Stimulated activated effector memory CD8-positive, alpha-beta T cell treated with anti-CD3 and anti-CD28 coated beads, Interleukin-12 subunit alpha, Interleukin-12 subunit beta, amount 100 ng/mL, for 72 hours (primary cell): ENCODE measurements around the gene CAPZA1.
"Not testable (repeated sequence)": the region's sequence is repeated elsewhere in the genome, so short reads cannot be mapped to it uniquely, and the experiment has no call there.

ENCODE experiments used
- ATAC-seq: fragments of 150-1000 bp; cut with Tn5 transposase; 2 replicates; pipeline ENCODE4 v1.10.0; 2021
- DNase-seq, 2 donors: peaks; one replicate each; pipeline ENCODE4 v3.0.0; 2021 to 2022; ENCODE audit warnings: low spot score in 2 of 2
- H3K27ac Mint-ChIP-seq: one replicate; pipeline ENCODE4 v1.8.0; 2022; ENCODE audit warnings: mild to moderate bottlenecking, mixed read lengths
- H3K36me3 Mint-ChIP-seq: one replicate; pipeline ENCODE4 v1.8.0; 2022; ENCODE audit warnings: mild to moderate bottlenecking, mixed read lengths
- H3K4me1 Mint-ChIP-seq: one replicate; pipeline ENCODE4 v1.8.0; 2022; ENCODE audit warnings: mixed read lengths
- H3K4me3 Mint-ChIP-seq: one replicate; pipeline ENCODE4 v1.8.0; 2022; ENCODE audit warnings: mild to moderate bottlenecking, mixed read lengths
- H3K9me3 Mint-ChIP-seq: one replicate; pipeline ENCODE4 v1.8.0; 2022; ENCODE audit warnings: mixed read lengths

Gene CAPZA1

GRCh38 chr1:112618721-112619517, 713 bp upstream of the CAPZA1 start, which contains the start of gene ST7L:
TSS of gene ST7L (minus strand) at chr1:112619141. CDS start at chr1:112619113, 28 bp downstream.
- Mint-ChIP-seq H3K4me1 (peaks cover 25% of the 10 kb centered on the region), H3K36me3 (peaks cover 67% of the 10 kb centered on the region), H3K9me3 (no peaks in the 10 kb centered on the region), H3K4me3 (peak within 1 kb of the TSS; percentile 98), H3K27ac (peak within 1 kb of the TSS; percentile 100)
- peak; percentile 44 to 81 for DNase-seq
- peak; percentile 48 for ATAC-seq

- ATAC-seq: no peak
- Mint-ChIP-seq H3K9me3 (no peaks in the 10 kb centered on the region), H3K27ac (peak overlapping the region; percentile 100), H3K4me3 (peak overlapping the region; percentile 98), H3K4me1 (peaks cover 33% of the 10 kb centered on the region), H3K36me3 (peaks cover 76% of the 10 kb centered on the region)
- no peak for DNase-seq
These were observed 704 bp downstream of the CAPZA1 start for GRCh38 chr1:112620377-112620695.

GRCh38 chr1:112624493-112624892, 4.9 kb downstream of the CAPZA1 start:
- Mint-ChIP-seq H3K27ac (peak overlapping the region; percentile 21), H3K4me3 (peak overlapping the region; percentile 98), H3K4me1 (peaks cover 49% of the 10 kb centered on the region), H3K36me3 (peaks cover 98% of the 10 kb centered on the region)
- ATAC-seq, H3K9me3 Mint-ChIP-seq, DNase-seq: not testable (repeated sequence)

DNA sequence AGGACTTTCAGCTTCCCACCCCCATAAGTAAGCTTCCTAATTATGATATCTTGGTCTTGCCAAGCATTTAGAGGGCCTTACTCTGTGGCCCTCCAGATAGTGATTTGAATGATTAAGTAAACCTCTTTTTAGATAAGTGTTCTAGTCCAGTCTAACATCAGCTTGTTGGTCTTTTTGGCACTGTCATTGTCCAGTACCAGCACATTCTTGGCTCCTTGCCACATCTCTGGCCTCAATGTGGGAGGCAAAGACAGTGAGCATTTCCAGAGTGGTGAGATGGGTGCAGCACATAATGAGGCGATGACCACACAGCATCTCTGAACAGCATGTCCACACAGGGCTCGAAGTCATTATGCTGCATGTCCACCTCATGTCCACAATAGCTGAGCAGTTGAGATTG, 6.1 kb downstream of the CAPZA1 start:
- Mint-ChIP-seq H3K9me3 (no peaks in the 10 kb centered on the region), H3K36me3 (peaks cover 98% of the 10 kb centered on the region), H3K27ac (peak overlapping the region; percentile 21), H3K4me3 (peak overlapping the region; percentile 98), H3K4me1 (peaks cover 59% of the 10 kb centered on the region)
- no peak for ATAC-seq
- no peak for DNase-seq

DNA sequence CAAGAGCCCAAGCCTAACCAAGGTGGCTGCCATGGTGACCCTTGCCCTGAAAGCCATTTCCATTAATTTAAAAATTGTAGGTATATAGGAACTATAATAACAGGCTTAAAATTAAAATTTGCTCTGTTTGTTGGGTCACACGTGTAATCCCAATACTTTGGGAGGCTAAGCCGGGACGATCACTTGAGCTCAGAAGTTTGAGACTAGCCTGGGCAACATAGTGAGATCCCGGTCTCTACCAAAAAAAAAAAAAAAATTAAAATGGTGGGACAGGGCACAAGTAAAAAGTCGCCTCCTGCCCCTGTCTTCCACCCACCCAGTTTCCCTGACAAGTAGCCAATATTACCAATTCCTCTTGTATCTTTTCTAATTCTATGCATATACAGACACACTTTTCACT, 6.6 kb downstream of the CAPZA1 start:
- Mint-ChIP-seq H3K27ac (peak overlapping the region; percentile 21), H3K4me3 (no peak overlapping the region), H3K4me1 (peaks cover 64% of the 10 kb centered on the region), H3K36me3 (peaks cover 98% of the 10 kb centered on the region), H3K9me3 (no peaks in the 10 kb centered on the region)
- ATAC-seq: no peak
- DNase-seq: no peak

DNA sequence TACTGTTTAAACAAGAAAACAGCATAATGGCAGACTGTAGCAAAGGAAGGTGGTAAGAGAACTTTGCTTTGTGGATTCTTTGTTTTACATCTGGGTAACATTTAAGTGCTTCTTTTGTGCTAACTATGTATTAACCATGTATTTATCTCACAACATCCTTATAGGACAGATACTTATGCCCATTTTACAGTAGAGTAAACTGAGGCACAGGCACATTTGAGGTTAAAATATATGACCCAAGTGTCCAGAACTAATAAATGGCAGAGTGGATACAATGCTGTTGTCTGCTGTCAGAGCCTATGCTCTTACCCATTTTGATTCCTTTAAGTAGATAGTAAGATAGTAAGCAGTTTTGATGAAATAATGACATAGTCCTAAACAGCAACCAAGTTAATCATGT, 7.3 kb downstream of the CAPZA1 start:
- H3K9me3 Mint-ChIP-seq: no peaks in the 10 kb centered on the region
- no peak for ATAC-seq
- no peak overlapping the region for H3K4me3 Mint-ChIP-seq
- H3K4me1 Mint-ChIP-seq: peaks cover 66% of the 10 kb centered on the region
- DNase-seq: no peak
- H3K27ac Mint-ChIP-seq: peak overlapping the region; percentile 21
- peaks cover 98% of the 10 kb centered on the region for H3K36me3 Mint-ChIP-seq

DNA sequence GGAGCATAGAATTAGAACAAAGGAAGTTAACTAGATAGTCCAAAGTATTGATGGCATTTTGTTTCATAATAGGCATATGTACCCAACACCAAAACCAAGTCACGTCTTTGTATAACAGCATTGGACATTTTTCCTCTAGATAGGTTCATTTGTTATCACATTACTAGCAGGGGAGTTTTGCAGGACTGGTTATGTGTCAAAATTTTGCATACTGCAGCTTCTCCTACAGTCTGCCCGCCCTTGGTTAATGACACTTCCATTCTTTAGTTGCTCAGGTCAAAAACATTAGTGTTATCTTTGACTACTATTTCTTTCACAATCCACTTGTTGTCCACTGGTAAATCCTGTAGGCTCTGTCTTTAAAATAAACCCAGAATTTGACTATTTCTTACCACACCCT, 8.9 kb downstream of the CAPZA1 start:
- ATAC-seq: no peak
- no peak overlapping the region for H3K27ac Mint-ChIP-seq
- no peaks in the 10 kb centered on the region for H3K9me3 Mint-ChIP-seq
- no peak overlapping the region for H3K4me3 Mint-ChIP-seq
- H3K4me1 Mint-ChIP-seq: peaks cover 73% of the 10 kb centered on the region
- peaks cover 97% of the 10 kb centered on the region for H3K36me3 Mint-ChIP-seq
- no peak for DNase-seq

DNA sequence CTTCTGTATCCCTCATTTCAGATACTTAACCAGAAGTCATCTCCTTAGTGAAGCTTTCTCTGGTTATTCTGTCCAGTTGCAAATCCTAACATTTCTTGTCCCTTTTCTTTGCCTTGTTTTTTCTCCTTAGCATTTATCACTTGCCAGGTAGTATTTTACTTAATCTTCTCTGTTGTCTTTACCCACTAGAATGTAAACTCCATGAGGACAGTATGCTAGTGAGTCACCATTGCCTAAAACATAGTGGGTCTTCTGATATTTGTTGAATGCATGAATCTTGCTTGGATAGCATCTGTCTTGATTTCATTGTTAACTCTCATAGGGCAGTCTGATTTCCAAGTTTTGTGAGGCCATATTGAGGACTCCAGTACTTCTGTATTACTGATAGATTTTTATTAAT, 9.6 kb downstream of the CAPZA1 start:
- Mint-ChIP-seq H3K4me1 (peaks cover 80% of the 10 kb centered on the region), H3K36me3 (peaks cover 91% of the 10 kb centered on the region), H3K27ac (no peak overlapping the region), H3K4me3 (no peak overlapping the region), H3K9me3 (no peaks in the 10 kb centered on the region)
- no peak for ATAC-seq
- DNase-seq: no peak

DNA sequence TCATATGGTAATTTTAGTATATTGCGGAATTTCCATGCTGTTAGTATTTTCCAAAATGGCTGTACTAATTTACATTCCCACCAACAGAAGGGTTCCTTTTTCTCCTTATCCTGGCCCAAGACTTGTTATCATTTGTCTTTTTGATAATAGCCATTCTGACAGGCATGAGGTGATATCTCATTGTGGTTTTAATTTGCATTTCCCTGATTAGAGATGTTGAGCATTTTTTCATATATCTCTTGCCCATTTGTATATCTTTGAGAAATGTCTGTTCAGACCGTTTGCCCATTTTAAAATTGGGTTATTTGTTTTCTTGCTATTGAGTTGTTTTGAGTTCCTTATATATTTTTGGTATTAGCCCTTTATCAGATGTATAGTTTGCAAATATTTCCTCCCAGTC, 14.0 kb downstream of the CAPZA1 start:
- H3K4me1 Mint-ChIP-seq: peaks cover 79% of the 10 kb centered on the region
- H3K4me3 Mint-ChIP-seq: no peak overlapping the region
- DNase-seq: no peak
- ATAC-seq: no peak
- H3K36me3 Mint-ChIP-seq: peaks cover 62% of the 10 kb centered on the region
- no peak overlapping the region for H3K27ac Mint-ChIP-seq
- no peaks in the 10 kb centered on the region for H3K9me3 Mint-ChIP-seq

DNA sequence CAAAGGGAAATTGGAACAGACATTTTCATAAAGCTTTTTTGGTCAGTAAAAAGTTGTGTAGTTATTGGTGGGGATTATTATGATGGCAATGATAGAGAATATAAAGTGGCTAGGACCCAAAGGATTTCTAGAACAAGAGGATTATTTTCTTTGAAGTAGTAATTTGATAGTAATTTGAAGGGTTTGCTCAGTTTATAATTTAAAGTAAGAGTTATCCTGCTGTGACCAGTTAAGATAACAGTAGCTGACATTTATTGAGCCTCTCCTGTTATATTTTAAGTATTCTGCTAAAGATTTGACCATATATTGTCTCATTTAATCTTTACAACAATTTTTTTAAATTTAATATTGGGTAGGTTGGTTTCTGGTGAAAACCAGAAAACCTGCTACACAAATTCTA, 14.7 kb downstream of the CAPZA1 start:
- Mint-ChIP-seq H3K4me3 (no peak overlapping the region), H3K9me3 (no peaks in the 10 kb centered on the region), H3K4me1 (peaks cover 72% of the 10 kb centered on the region), H3K36me3 (peaks cover 57% of the 10 kb centered on the region), H3K27ac (no peak overlapping the region)
- DNase-seq: no peak
- no peak for ATAC-seq

GRCh38 chr1:112636056-112636455, 16.4 kb downstream of the CAPZA1 start:
- DNase-seq (no peak), ATAC-seq (no peak)
- H3K4me1 Mint-ChIP-seq: peaks cover 58% of the 10 kb centered on the region
- peaks cover 40% of the 10 kb centered on the region for H3K36me3 Mint-ChIP-seq
- H3K27ac Mint-ChIP-seq: peak overlapping the region; percentile 69
- H3K9me3 Mint-ChIP-seq: no peaks in the 10 kb centered on the region
- H3K4me3 Mint-ChIP-seq: peak overlapping the region; percentile 55

DNA sequence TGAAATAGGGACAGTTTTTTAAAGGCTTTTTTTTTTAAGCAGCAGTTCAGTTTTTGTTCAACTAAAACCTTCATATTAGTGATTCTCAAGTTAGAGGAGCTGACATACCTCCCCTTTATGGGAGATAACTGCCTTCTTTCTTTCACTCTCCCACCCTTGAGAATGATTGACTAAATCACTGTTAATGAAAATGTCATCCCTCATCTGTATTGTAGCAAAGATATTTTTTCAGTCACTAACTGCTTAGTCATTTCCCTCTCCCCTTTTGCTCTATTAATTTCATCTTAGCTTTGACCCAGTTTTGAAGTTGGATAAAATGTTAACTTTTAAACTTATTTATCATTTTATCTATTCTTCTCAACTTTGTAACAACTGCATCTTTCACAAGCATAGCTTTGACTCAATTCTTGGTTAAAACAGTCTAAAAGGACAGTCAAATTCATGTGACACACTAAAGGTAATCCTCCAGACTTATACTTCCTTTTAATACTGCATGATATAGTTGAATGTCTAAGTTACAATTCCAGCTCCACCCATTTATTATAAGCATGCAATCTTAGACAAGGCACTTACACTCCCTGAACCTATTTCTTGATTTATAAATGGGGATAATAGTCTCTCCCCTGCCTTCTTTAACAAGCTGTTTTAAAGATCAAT, 17.1 kb downstream of the CAPZA1 start:
- peak overlapping the region; percentile 55 for H3K4me3 Mint-ChIP-seq
- H3K4me1 Mint-ChIP-seq: peaks cover 55% of the 10 kb centered on the region
- no peak for DNase-seq
- H3K27ac Mint-ChIP-seq: peak overlapping the region; percentile 69
- ATAC-seq: peak; percentile 75
- H3K36me3 Mint-ChIP-seq: peaks cover 39% of the 10 kb centered on the region
- H3K9me3 Mint-ChIP-seq: no peaks in the 10 kb centered on the region

DNA sequence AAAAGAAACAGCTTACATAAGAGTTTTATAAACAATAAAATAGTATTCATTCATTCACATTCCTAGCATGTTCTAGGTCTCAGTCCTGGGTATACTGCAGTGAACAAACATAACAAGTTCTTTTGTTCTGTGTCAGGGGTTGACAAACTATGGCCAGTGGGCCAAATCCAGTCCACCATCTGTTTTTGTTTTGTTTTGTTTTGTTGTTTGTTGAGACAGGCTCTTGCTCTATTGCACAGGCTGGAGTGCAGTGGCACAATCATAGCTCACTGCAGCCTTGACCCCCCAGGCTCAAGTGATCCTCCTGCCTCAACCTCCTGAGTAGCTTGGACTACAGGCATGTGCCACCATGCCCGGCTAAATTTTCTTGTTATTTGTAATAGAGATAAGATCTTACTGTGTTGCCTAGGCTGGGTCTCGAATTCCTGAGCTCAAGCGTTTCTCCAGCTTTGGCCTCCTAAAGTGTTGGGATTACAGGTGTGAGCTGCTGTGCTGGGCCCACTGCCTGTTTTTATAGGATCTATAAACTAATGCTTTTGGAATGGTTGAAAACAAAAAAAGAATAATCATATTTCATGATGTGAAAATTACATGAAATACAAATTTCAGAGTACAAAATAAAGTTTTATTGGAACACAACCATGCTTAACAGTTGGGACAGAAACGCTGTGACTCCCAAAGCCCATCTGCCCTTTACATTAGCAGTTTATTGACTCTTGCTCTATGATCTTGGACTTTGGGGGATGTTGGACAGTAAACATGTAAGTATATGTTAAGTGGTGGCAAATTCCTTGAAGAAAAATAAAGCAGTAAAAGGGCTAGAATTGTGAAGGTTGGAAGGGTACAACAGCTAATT, 17.9 kb downstream of the CAPZA1 start:
- no peak overlapping the region for H3K4me3 Mint-ChIP-seq
- H3K36me3 Mint-ChIP-seq: peaks cover 39% of the 10 kb centered on the region
- DNase-seq (no peak), ATAC-seq (no peak)
- peak overlapping the region; percentile 6 for H3K27ac Mint-ChIP-seq
- no peaks in the 10 kb centered on the region for H3K9me3 Mint-ChIP-seq
- H3K4me1 Mint-ChIP-seq: peaks cover 55% of the 10 kb centered on the region

DNA sequence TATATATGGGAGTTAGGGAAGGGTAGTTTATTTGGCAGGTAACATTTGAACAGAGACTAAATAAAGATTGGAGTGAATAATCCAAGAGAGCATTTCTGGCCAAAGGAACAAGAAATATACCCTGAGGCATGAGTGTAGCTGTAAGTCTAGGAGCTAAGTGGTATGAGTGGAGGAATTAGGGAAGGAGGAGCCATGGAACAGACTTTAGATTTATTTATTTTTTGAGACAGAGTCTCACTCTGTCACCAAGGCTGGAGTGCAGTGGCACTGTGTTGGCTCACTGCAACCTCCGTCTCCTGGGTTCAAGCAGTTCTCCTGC, 18.4 kb downstream of the CAPZA1 start:
- Mint-ChIP-seq H3K4me3 (no peak overlapping the region), H3K36me3 (peaks cover 41% of the 10 kb centered on the region), H3K27ac (no peak overlapping the region), H3K9me3 (no peaks in the 10 kb centered on the region), H3K4me1 (peaks cover 53% of the 10 kb centered on the region)
- ATAC-seq: no peak
- DNase-seq: no peak

DNA sequence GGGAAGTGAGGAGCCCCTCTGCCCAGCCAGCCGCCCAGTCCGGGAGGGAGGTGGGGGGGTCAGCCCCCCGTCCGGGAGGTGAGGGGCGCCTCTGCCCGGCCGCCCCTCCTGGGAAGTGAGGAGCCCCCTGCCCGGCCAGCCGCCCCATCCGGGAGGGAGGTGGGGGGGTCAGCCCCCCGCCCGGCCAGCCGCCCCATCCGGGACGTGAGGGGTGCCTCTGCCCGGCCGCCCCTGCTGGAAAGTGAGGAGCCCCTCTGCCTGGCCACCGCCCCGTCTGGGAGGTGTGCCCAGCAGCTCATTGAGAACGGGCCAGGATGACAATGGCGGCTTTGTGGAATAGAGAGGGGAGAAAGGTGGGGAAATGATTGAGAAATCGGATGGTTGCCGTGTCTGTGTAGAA, 20.8 kb downstream of the CAPZA1 start:
- not testable (repeated sequence) for H3K9me3 Mint-ChIP-seq, H3K27ac Mint-ChIP-seq
- H3K4me1 Mint-ChIP-seq: peaks cover 39% of the 10 kb centered on the region

More for the DNA sequence above, 20.8 kb downstream of the CAPZA1 start:
- H3K4me3 Mint-ChIP-seq, ATAC-seq, DNase-seq: not testable (repeated sequence)
- H3K36me3 Mint-ChIP-seq: peaks cover 58% of the 10 kb centered on the region
